GM18526 (cell line): Measurements from ENCODE around the gene ARHGAP26.

ENCODE experiments used
- POLR2A ChIP-seq: IDR thresholded peaks from 3 replicates; pipeline ENCODE4 v1.6.1; 2011; ENCODE audit not compliant: insufficient read length; ENCODE audit errors: extremely low read depth

The ARHGAP26 gene

GRCh38 chr5:142852416-142853198 is 82.4 kb downstream of the ARHGAP26 start:
- no peak for TF ChIP-seq POLR2A

GRCh38 chr5:142853682-142854081 is 83.5 kb downstream of the ARHGAP26 start:
- no peak for TF ChIP-seq POLR2A

- TF ChIP-seq POLR2A = no peak
These were observed 86.1 kb downstream of the ARHGAP26 start for GRCh38 chr5:142856269-142856782.

GRCh38 chr5:142857405-142857804 is 87.2 kb downstream of the ARHGAP26 start:
- no peak for TF ChIP-seq POLR2A

DNA sequence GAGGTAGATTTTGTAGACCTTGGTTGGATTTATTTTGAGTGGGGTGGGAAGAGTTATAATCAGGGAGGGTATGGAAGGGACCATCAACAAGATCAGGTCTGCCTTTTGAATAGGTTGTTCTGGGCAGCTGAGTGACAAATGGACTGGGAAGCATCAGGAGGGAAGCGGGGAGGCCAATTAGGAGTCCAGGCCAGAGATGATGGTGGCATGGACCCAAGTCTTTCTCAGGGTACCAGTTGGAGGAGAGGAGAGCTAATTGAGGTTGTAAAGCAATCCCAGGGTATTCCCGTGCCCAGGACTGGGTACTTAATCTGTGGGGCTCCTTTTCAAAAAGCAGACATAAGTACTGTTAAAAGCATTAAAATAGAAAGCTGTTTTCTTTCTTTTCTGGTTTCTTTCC is 88.9 kb downstream of the ARHGAP26 start:
- no peak for TF ChIP-seq POLR2A

GRCh38 chr5:142860270-142860669 is 90.1 kb downstream of the ARHGAP26 start:
- no peak for TF ChIP-seq POLR2A

DNA sequence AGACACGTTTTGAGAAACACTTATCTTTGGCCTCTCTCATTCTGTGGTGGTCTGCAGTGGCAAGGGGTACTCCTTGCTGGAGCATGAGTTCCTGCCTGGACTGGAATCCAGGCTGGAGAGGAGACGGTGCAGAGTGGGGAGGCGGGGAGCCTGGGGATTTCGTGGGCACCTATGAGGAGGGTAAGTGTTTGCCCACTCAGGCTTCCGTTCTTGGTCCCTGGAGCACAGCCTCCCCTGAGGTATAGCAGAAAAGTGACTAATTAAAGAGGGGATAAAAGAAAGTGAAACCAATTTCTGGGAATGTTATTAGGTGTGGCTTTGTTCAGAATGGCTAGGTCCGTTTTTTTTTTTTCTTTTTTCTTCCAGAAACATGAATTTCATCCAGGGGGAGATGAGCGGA is 90.8 kb downstream of the ARHGAP26 start:
- TF ChIP-seq POLR2A = no peak

DNA sequence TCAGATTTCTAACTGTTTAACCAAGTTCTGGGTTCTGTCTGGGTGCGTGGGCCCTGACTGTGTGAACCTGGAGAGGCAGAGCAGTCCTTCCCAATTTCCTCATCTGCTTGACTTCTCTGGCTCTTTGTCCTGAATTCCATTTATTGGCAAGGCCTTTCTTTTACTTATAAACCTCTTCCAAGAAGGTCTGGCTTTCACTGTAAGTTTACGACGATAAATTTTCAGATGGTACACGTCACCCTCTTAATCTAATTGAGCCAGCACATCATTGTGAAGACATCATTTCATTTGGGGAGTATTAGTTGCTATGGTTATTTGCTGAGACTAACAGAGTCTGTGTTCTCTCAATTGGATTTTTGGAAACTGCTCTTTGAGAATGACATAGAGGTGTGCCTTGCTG is 92.4 kb downstream of the ARHGAP26 start:
- no peak for TF ChIP-seq POLR2A

- TF ChIP-seq POLR2A = no peak
These were observed 93.7 kb downstream of the ARHGAP26 start for GRCh38 chr5:142863856-142864255.

DNA sequence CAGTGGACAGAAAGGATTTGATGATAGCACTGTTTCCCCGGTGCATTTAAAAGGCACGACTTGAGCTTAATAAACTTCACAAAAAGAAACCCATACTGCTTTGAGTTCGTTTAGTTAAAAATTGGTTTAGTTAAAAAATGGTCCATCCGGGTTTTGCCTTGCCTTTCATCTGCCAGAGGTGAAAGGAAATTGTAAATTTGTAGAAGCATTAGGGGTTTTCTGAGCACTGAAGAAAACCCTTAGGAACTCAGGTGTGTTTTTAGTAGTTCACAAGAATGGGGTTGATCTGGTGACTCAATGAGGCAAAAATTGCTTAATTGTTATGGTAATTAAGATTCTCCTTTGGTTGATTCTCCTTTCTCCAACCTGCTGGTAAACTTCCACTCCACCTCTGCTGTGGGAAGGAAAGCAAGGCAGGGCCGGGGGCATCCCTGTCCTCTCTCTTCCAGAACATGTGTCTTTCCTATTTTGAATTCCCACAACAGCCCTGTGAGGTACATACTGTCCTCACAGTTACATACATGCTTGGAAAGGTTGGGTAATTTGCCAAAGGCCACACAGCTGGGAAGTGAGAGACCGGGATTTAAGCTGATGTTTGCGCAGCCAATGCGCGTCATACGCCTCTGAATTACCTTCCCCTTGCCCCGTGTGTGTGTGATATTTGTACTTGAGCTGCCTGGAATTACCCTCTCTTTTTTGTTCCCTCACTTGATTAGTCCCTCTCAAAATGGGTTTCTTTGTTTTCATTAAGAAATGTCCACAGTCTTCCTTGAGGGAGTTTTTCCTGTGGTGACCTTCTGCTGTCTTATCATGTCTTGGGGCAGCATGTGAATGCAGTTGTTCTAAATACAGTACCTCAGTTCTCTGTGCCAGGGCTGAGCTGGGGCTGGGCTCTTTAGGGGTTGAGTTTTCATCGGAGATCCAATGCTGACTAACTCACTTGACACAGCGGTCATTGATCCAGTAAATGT is 94.4 kb downstream of the ARHGAP26 start:
- TF ChIP-seq POLR2A = no peak

DNA sequence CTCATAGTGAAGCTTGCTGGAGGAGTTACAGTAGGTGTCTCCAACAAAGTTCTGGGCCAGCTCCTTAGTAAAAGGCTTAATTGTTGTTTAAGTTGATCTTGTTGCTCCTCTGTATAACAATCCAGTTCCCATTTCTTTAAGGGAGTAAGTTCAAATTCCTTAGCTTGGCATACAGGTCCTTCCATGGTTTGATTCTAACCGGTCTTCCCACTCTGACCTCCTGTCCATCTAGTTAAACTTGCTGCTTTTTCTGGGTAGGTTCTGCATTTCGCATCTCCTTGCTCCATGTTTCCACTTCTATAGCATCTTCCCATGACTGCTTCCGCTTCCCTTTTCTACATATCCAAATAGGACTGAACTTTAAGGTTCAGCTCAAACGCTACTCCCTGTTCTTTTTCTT is 95.5 kb downstream of the ARHGAP26 start:
- TF ChIP-seq POLR2A = no peak

- TF ChIP-seq POLR2A = no peak
These were observed 96.5 kb downstream of the ARHGAP26 start for GRCh38 chr5:142866563-142867275.

DNA sequence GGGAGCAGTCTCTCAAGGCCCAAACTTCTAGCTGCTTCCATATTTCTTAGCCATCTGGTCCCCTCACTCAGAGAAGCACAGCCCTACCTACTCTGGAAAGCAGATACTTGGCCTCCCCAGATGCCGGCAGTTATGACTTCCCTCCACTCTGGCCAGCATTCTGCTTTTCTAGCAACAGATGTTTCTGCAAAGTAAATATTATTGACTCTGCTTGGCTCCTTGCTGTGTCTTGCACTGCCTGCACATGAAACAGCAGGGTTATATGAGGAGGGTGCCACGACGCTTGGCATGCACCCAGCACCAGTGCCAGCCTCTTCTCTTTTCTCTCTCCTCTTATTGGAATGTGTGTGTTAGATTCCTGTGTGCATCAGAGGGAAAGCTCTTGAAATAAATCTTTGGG is 99.7 kb downstream of the ARHGAP26 start:
- TF ChIP-seq POLR2A = no peak

GRCh38 chr5:142870532-142871362 is 100.6 kb downstream of the ARHGAP26 start:
- TF ChIP-seq POLR2A = no peak
